Measurements from ENCODE around the gene XCL2.

- TF ChIP-seq POLR2A (IDR thresholded peaks at IDR 0.05) (no peak), CTCF (IDR thresholded peaks at IDR 0.05) (no peak), POLR2AphosphoS5 (IDR thresholded peaks at IDR 0.05) (no peak)
Observed at GRCh38 chr1:168581817-168582572, 38.2 kb upstream of the XCL2 start.
